Measurements from ENCODE around the gene GLRA1. TPM values are rescaled to one million over a fixed set of nuclear protein-coding genes. Genes with fewer than 3 reads are reported as not detected.
A peak's percentile ranks its signal among the peaks of the same experiment; 100 is the strongest.

Gene GLRA1
- polyA plus RNA-seq, 3 donors = not detected

DNA sequence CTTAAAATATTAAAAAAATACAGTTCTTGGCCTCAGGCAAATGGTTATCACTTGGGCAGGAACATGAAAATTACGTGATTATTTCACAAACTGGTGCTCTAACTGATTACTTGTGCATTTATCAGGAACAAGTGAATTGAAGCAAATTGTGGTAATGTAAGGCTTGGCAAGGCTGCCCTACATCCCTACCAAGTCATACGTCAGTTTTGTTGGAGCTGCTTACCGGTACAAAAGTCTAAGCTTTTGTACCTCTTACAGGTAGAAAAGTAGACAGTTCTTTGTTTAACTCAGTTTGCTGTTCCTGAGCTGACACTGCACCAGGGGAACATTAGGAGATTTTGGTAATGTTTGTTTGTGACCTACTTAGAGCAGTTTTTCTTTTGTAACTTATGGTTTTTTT, 150.7 kb downstream of the GLRA1 start:
- H3K36me3 ChIP-seq (replicated peaks in 1 of 2; ENCODE audit: control insufficient read depth in 1 of 2, insufficient read depth in 2 of 2, low read length in 2 of 2) = peaks cover 5 to 22% of the 10 kb centered on the region in 2 donors
- H3K9me3 ChIP-seq (replicated peaks in 1 of 2; ENCODE audit: control insufficient read depth in 1 of 2, insufficient read depth in 1 of 2, low read length in 2 of 2) = no peaks in the 10 kb centered on the region
- H3K4me2 ChIP-seq (replicated peaks; ENCODE audit: extremely low read depth, low read length, poor library complexity, severe bottlenecking) = peak overlapping the region; percentile 92
- H3K27me3 ChIP-seq (ENCODE audit: control insufficient read depth in 2 of 2, insufficient read depth in 2 of 2, low read length in 2 of 2) = no peaks in the 10 kb centered on the region
- peaks cover 67% of the 10 kb centered on the region for H4K20me1 ChIP-seq (ENCODE audit: insufficient read depth, low read length)
- peak overlapping the region; percentile 1 for H2AFZ ChIP-seq (ENCODE audit: insufficient read depth, low read depth, low read length, poor library complexity, severe bottlenecking)
- peak overlapping the region in 2 of 7 donors; percentile 27 to 75 for H3K27ac Mint-ChIP-seq
- TF ChIP-seq, protein P1, sequence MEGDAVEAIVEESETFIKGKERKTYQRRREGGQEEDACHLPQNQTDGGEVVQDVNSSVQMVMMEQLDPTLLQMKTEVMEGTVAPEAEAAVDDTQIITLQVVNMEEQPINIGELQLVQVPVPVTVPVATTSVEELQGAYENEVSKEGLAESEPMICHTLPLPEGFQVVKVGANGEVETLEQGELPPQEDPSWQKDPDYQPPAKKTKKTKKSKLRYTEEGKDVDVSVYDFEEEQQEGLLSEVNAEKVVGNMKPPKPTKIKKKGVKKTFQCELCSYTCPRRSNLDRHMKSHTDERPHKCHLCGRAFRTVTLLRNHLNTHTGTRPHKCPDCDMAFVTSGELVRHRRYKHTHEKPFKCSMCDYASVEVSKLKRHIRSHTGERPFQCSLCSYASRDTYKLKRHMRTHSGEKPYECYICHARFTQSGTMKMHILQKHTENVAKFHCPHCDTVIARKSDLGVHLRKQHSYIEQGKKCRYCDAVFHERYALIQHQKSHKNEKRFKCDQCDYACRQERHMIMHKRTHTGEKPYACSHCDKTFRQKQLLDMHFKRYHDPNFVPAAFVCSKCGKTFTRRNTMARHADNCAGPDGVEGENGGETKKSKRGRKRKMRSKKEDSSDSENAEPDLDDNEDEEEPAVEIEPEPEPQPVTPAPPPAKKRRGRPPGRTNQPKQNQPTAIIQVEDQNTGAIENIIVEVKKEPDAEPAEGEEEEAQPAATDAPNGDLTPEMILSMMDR (IDR thresholded peaks at IDR 0.05) = no peak
- DNase-seq = no peak
- peaks cover 0 to 1% (median 0%) of the 10 kb centered on the region in 3 donors for H3K27me3 Mint-ChIP-seq (ENCODE audit: low read depth in 3 of 3)
- no peak overlapping the region for H3K9ac ChIP-seq (ENCODE audit: insufficient read depth, low read length, poor library complexity, severe bottlenecking)
- peaks cover 67% of the 10 kb centered on the region for H3K79me2 ChIP-seq (ENCODE audit: insufficient read depth, low read length)
- intact Hi-C loops (cut with micrococcal nuclease) = loop anchor here in 1 of 2 donors (2.0 kb wide), 1 partner anchor 15 kb away; the partner anchor contains the start of gene ATOX1
- peak overlapping the region in 1 of 3 experiments; percentile 82 for H3K4me3 ChIP-seq (replicated peaks in 1 of 3; ENCODE audit: low read depth in 2 of 3, low read length in 3 of 3)
- H3K4me1 Mint-ChIP-seq = peaks cover 42% of the 10 kb centered on the region
- H3K27ac ChIP-seq (ENCODE audit: low read depth in 1 of 2, low read length in 2 of 2) = peak overlapping the region in 1 of 2 donors; percentile 23
- H3K36me3 Mint-ChIP-seq = peaks cover 18 to 20% of the 10 kb centered on the region in 2 donors
- WGBS (ENCODE audit: insufficient coverage) = 20% methylated on average over 1 of the region's 3 CpGs
- H3K4me1 ChIP-seq (ENCODE audit: control insufficient read depth in 1 of 2, insufficient read depth in 2 of 2, low read length in 2 of 2) = peaks cover 27 to 50% of the 10 kb centered on the region in 2 donors
- no peaks in the 10 kb centered on the region for H3K9me3 Mint-ChIP-seq
- peak overlapping the region; percentile 16 to 46 for H3K4me3 Mint-ChIP-seq

DNA sequence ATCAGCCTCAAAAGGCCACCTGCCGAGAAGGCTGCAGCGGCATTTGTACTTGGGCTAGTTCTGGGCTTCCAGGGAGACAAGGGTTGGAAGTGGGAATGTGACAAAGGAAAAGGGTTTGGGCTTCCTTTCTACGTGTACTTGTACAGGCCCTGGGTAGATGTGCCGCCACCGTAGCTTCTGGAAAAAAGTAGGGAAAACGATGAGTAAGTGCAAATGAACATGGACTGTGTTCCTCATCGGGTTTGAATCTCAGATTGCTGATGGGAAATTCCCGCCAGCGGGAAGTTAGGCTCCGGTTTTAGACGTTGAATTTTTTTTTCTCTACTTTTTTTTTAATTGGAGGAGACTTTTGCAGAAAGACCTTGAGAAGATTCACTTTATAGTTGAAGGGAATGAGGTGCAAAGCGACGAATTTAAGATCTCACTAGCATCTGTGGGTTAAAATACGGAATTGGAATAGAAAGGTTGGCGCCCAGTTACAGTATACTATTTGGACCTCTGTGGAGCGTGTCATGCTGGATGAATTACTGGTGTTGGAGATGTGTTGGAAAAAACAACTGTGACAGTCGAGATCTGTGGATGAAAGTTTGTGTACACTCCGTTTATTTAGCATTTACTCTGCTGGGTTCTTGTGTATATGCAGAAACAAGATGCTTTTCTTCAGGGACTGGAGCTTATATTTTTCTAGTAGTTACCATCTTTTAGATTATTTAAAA, 151.6 kb downstream of the GLRA1 start:
- H3K27ac Mint-ChIP-seq = peak overlapping the region in 6 of 7 donors; percentile 90 to 96 (median 93)
- peaks cover 58% of the 10 kb centered on the region for H4K20me1 ChIP-seq (ENCODE audit: insufficient read depth, low read length)
- peak overlapping the region; percentile 97 for H3K27ac ChIP-seq (ENCODE audit: low read depth in 1 of 2, low read length in 2 of 2)
- no peaks in the 10 kb centered on the region for H3K27me3 ChIP-seq (ENCODE audit: control insufficient read depth in 2 of 2, insufficient read depth in 2 of 2, low read length in 2 of 2)
- H3K36me3 ChIP-seq (replicated peaks in 1 of 2; ENCODE audit: control insufficient read depth in 1 of 2, insufficient read depth in 2 of 2, low read length in 2 of 2) = peaks cover 3 to 12% of the 10 kb centered on the region in 2 donors
- H3K9me3 ChIP-seq (replicated peaks in 1 of 2; ENCODE audit: control insufficient read depth in 1 of 2, insufficient read depth in 1 of 2, low read length in 2 of 2) = no peaks in the 10 kb centered on the region
- WGBS (ENCODE audit: insufficient coverage) = 2% methylated on average over 13 of the region's 18 CpGs
- H3K36me3 Mint-ChIP-seq = peaks cover 12 to 16% of the 10 kb centered on the region in 2 donors
- H3K4me1 Mint-ChIP-seq = peaks cover 44% of the 10 kb centered on the region
- peak overlapping the region; percentile 95 for H3K9ac ChIP-seq (ENCODE audit: insufficient read depth, low read length, poor library complexity, severe bottlenecking)
- H3K4me3 ChIP-seq (replicated peaks in 1 of 3; ENCODE audit: low read depth in 2 of 3, low read length in 3 of 3) = peak overlapping the region; percentile 62 to 82 (median 67)
- no peaks in the 10 kb centered on the region for H3K27me3 Mint-ChIP-seq (ENCODE audit: low read depth in 3 of 3)
- DNase-seq = peak; percentile 13 to 74 (median 47)
- no peaks in the 10 kb centered on the region for H3K9me3 Mint-ChIP-seq
- H3K79me2 ChIP-seq (ENCODE audit: insufficient read depth, low read length) = peaks cover 58% of the 10 kb centered on the region
- H3K4me1 ChIP-seq (ENCODE audit: control insufficient read depth in 1 of 2, insufficient read depth in 2 of 2, low read length in 2 of 2) = peaks cover 27 to 50% of the 10 kb centered on the region in 2 donors
- H2AFZ ChIP-seq (ENCODE audit: insufficient read depth, low read depth, low read length, poor library complexity, severe bottlenecking) = peak overlapping the region; percentile 79
- H3K4me2 ChIP-seq (replicated peaks; ENCODE audit: extremely low read depth, low read length, poor library complexity, severe bottlenecking) = peak overlapping the region; percentile 92
- peak overlapping the region; percentile 88 to 97 for H3K4me3 Mint-ChIP-seq
- intact Hi-C loops (cut with micrococcal nuclease) = loop anchor here in 1 of 2 donors (2.0 kb wide), 1 partner anchor 14 kb away; the partner anchor contains the start of gene ATOX1
- TF ChIP-seq, protein P1 (IDR thresholded peaks at IDR 0.05) = no peak

Small RNAs within 50 kb of the gene (small RNA-seq; reads per million reads assigned to genes)
- gene RNA5SP198 (ENCODE audit: insufficient read length, low read depth) = not detected

Other genes with a start within 250 kb of the GLRA1 start
- gene SPARC, start 237.9 kb downstream of the GLRA1 start, polyA plus RNA-seq = 10 to 100 TPM in 2 of 3 donors, 1 to 10 TPM in 1; 3.0 to 19.7 (median 10.7) TPM
- 100 to 1,000 TPM in 2 of 3 donors, 10 to 100 TPM in 1; 89.9 to 149 (median 148) TPM for gene ATOX1, start 166.2 kb downstream of the GLRA1 start, polyA plus RNA-seq
- 10 to 100 TPM; 10.6 to 60.6 (median 58.8) TPM for gene G3BP1, start 152.9 kb downstream of the GLRA1 start, polyA plus RNA-seq